Measurements from ENCODE around the gene FAIM.
A peak's percentile ranks its signal among the peaks of the same experiment; 100 is the strongest.
"Not testable (repeated sequence)": the region's sequence is repeated elsewhere in the genome, so short reads cannot be mapped to it uniquely, and the experiment has no call there.

FAIM gene
- total RNA-seq = 3.6 reads per million, percentile 14 among the genes with 10 or more reads in this experiment

- DNase-seq = peak; percentile 41
Measured at GRCh38 chr3:138608322-138609135, at the start of gene FAIM. TSS of gene FAIM (plus strand) at chr3:138608771. CDS start at chr3:138619727, 10,956 bp downstream.

- no peak for DNase-seq
Measured at GRCh38 chr3:138559134-138559533, 49.4 kb upstream of the FAIM start.

GRCh38 chr3:138560501-138560900 is 48.1 kb upstream of the FAIM start:
- DNase-seq = no peak

GRCh38 chr3:138562902-138563301 is 45.7 kb upstream of the FAIM start:
- DNase-seq = not testable (repeated sequence)

GRCh38 chr3:138566293-138566692 is 42.3 kb upstream of the FAIM start:
- not testable (repeated sequence) for DNase-seq

- no peak for DNase-seq
Measured at GRCh38 chr3:138567403-138567802, 41.2 kb upstream of the FAIM start.

- no peak for DNase-seq
Measured at GRCh38 chr3:138569090-138569489, 39.5 kb upstream of the FAIM start.

- DNase-seq = not testable (repeated sequence)
Measured at GRCh38 chr3:138569624-138570023, 38.9 kb upstream of the FAIM start.

- no peak for DNase-seq
Measured at GRCh38 chr3:138573138-138573537, 35.4 kb upstream of the FAIM start.

GRCh38 chr3:138578141-138578540 is 30.4 kb upstream of the FAIM start:
- DNase-seq = no peak

- no peak for DNase-seq
Measured at GRCh38 chr3:138578961-138579574, 29.5 kb upstream of the FAIM start.

GRCh38 chr3:138587374-138587773 is 21.2 kb upstream of the FAIM start:
- no peak for DNase-seq

GRCh38 chr3:138588445-138588844 is 20.1 kb upstream of the FAIM start:
- no peak for DNase-seq

- no peak for DNase-seq
Measured at GRCh38 chr3:138591392-138591791, 17.2 kb upstream of the FAIM start.

GRCh38 chr3:138593488-138594149 is 15.0 kb upstream of the FAIM start:
- DNase-seq = no peak

- peak; percentile 86 for DNase-seq
Measured at GRCh38 chr3:138594150-138594934, 14.2 kb upstream of the FAIM start, which contains the start of gene CEP70. TSS of gene CEP70 (minus strand) at chr3:138594260. CDS start at chr3:138572927, 21,333 bp downstream.

GRCh38 chr3:138594935-138595610 is 13.5 kb upstream of the FAIM start:
- DNase-seq = no peak

GRCh38 chr3:138597186-138597976 is 11.2 kb upstream of the FAIM start:
- DNase-seq = not testable (repeated sequence)

- DNase-seq = no peak
Measured at GRCh38 chr3:138598534-138598933, 10.0 kb upstream of the FAIM start.

- DNase-seq = no peak
Measured at GRCh38 chr3:138600100-138600745, 8.3 kb upstream of the FAIM start.

GRCh38 chr3:138601661-138602060 is 6.9 kb upstream of the FAIM start:
- DNase-seq = not testable (repeated sequence)
